HEK293 (cell line): ENCODE measurements around the gene ATAT1.

Experiments used
- HOXA7 ChIP-seq: sonication (generic); formaldehyde crosslinking; IDR thresholded peaks from 2 replicates; pipeline ENCODE4 v1.8.1; 2022; ENCODE audit warnings: missing genetic modification reagents, borderline replicate concordance
- KLF7 ChIP-seq: fragments of 450-650 bp; formaldehyde crosslinking; IDR thresholded peaks from 2 replicates; pipeline ENCODE4 v1.5.1; 2016; ENCODE audit warnings: missing biosample characterization, missing genetic modification characterization, borderline replicate concordance
- SALL2 ChIP-seq: fragments of 450-650 bp; formaldehyde crosslinking; IDR thresholded peaks from 2 replicates; pipeline ENCODE4 v1.5.0; 2017; ENCODE audit warnings: missing biosample characterization, mild to moderate bottlenecking, missing genetic modification characterization, borderline replicate concordance
- ZBTB10 ChIP-seq: fragments of 450-650 bp; formaldehyde crosslinking; IDR thresholded peaks from 2 replicates; pipeline ENCODE4 v1.5.1; 2016; ENCODE audit warnings: missing biosample characterization, missing genetic modification characterization
- ZBTB44 ChIP-seq: fragments of 450-650 bp; IDR thresholded peaks from 2 replicates; pipeline ENCODE4 v1.5.1; 2018; ENCODE audit warnings: missing biosample characterization, mild to moderate bottlenecking, missing genetic modification characterization
- ZBTB7A ChIP-seq: fragments of 450-650 bp; formaldehyde crosslinking; IDR thresholded peaks from 2 replicates; pipeline ENCODE4 v1.5.1; 2016; ENCODE audit warnings: low read depth, missing biosample characterization, missing genetic modification characterization
- ZFP37 ChIP-seq: fragments of 450-650 bp; formaldehyde crosslinking; IDR thresholded peaks from 2 replicates; pipeline ENCODE4 v1.5.1; 2016; ENCODE audit warnings: missing biosample characterization, missing genetic modification characterization
- ZNF121 ChIP-seq: fragments of 450-650 bp; formaldehyde crosslinking; IDR thresholded peaks from 2 replicates; pipeline ENCODE4 v1.5.1; 2016; ENCODE audit warnings: missing biosample characterization, missing genetic modification characterization
- ZNF140 ChIP-seq: fragments of 450-650 bp; formaldehyde crosslinking; IDR thresholded peaks from 2 replicates; pipeline ENCODE4 v1.5.1; 2016; ENCODE audit warnings: missing biosample characterization, missing genetic modification characterization
- ZNF174 ChIP-seq: fragments of 450-650 bp; formaldehyde crosslinking; IDR thresholded peaks from 2 replicates; pipeline ENCODE4 v1.5.0; 2017; ENCODE audit warnings: missing biosample characterization, mild to moderate bottlenecking, missing genetic modification characterization
- ZNF488 ChIP-seq: fragments of 450-650 bp; formaldehyde crosslinking; IDR thresholded peaks from 2 replicates; pipeline ENCODE4 v1.5.1; 2016; ENCODE audit warnings: missing biosample characterization, missing genetic modification characterization
- ZNF513 ChIP-seq: fragments of 450-650 bp; IDR thresholded peaks from 2 replicates; pipeline ENCODE4 v1.5.1; 2018; ENCODE audit warnings: missing biosample characterization, missing genetic modification characterization
- ZNF626 ChIP-seq: fragments of 450-650 bp; sonication (Bioruptor Pico); formaldehyde crosslinking; IDR thresholded peaks from 2 replicates; pipeline ENCODE4 v1.5.1; 2018; ENCODE audit warnings: missing biosample characterization, missing genetic modification characterization, inconsistent platforms
- ZNF843 ChIP-seq: fragments of 450-650 bp; formaldehyde crosslinking; IDR thresholded peaks from 2 replicates; pipeline ENCODE4 v1.5.1; 2016; ENCODE audit warnings: missing biosample characterization, missing genetic modification characterization
- ZSCAN16 ChIP-seq: fragments of 450-650 bp; formaldehyde crosslinking; IDR thresholded peaks from 2 replicates; pipeline ENCODE4 v1.5.1; 2016; ENCODE audit warnings: missing biosample characterization, missing genetic modification characterization
- TF ChIP-seq, protein P1 (sequence below): fragments of 450-650 bp; formaldehyde crosslinking; IDR thresholded peaks from 2 replicates; pipeline ENCODE4 v1.5.1; 2016; ENCODE audit warnings: missing biosample characterization, missing genetic modification characterization
- TF ChIP-seq, protein P2 (sequence below): fragments of 450-650 bp; formaldehyde crosslinking; IDR thresholded peaks from 2 replicates; pipeline ENCODE4 v1.5.1; 2017; ENCODE audit warnings: missing biosample characterization, missing genetic modification characterization
- TF ChIP-seq, protein P3 (sequence below): fragments of 450-650 bp; formaldehyde crosslinking; IDR thresholded peaks from 2 replicates; pipeline ENCODE4 v1.5.1; 2017; ENCODE audit warnings: missing biosample characterization, missing genetic modification characterization
- TF ChIP-seq, protein P4 (sequence below): sonication (generic); formaldehyde crosslinking; IDR thresholded peaks from 2 replicates; pipeline ENCODE4 v1.8.1; 2022; ENCODE audit warnings: mild to moderate bottlenecking, moderate library complexity, missing genetic modification reagents
- TF ChIP-seq, protein P5 (sequence below): fragments of 450-650 bp; formaldehyde crosslinking; IDR thresholded peaks from 2 replicates; pipeline ENCODE4 v1.5.1; 2016; ENCODE audit warnings: missing biosample characterization, missing genetic modification characterization
- TF ChIP-seq, protein P6 (sequence below): fragments of 450-650 bp; formaldehyde crosslinking; IDR thresholded peaks from 2 replicates; pipeline ENCODE4 v1.5.1; 2016; ENCODE audit warnings: missing biosample characterization, missing genetic modification characterization

ATAT1 gene

DNA sequence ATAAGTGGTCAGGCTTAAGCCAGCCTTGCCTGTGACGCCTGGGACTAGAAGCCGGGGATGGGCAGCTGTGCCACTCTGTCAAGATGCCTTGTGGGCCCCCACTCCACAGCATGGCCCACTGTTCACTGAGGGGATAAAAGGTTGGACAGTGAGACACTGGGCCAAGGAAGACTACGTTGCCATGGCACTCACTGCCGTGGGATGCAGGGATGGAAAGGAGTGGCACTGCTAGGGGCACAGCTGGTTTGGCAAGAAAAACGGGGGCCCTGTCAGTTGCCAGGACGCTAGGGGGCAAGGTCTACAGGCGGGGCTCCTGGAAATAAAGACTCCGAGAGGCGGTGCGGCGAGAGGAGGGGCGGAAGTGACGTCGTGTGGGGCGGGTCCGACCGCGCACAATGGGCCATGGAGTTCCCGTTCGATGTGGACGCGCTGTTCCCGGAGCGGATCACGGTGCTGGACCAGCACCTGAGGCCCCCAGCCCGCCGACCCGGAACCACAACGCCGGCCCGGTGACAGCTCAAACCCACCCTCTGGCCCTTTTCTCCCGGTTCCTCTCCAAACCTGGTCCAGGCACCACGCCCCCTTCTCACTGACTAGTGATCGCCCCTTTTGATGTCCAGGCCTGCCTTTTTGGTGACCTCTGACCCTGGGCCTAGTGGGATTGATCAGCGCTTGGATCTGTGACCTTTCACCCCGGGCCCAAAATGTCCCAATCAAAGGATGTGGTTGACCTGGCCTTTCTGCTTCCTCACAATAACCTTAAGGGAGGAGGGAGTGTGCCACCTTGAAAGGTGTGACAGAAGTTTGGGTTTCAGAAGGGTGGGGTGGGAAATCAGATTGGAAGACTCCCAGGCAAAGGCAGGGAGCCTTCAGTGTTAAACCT is at the start of gene ATAT1 (continued):
- TF ChIP-seq ZBTB44: no peak
- TF ChIP-seq ZNF843 (tag by site-specific recombination): peak; percentile 50; the same call in 1 of the 2 replicates
- TF ChIP-seq ZBTB10 (tag by site-specific recombination): peak; percentile 55; the same call in 1 of the 2 replicates
- TF ChIP-seq ZNF140: no peak
- 0 out of 2 replicates have a peak, but pooled peaks have one; percentile 17 for TF ChIP-seq KLF7 (tag by site-specific recombination)
- TF ChIP-seq HOXA7 (CRISPR knock-in tag): no peak
- no peak for TF ChIP-seq ZNF513 (tag by site-specific recombination)
- 0 out of 2 replicates have a peak, but pooled peaks have one; percentile 15 for TF ChIP-seq ZBTB7A
- TF ChIP-seq ZNF174 (tag by site-specific recombination): no peak
- TF ChIP-seq, protein P1, sequence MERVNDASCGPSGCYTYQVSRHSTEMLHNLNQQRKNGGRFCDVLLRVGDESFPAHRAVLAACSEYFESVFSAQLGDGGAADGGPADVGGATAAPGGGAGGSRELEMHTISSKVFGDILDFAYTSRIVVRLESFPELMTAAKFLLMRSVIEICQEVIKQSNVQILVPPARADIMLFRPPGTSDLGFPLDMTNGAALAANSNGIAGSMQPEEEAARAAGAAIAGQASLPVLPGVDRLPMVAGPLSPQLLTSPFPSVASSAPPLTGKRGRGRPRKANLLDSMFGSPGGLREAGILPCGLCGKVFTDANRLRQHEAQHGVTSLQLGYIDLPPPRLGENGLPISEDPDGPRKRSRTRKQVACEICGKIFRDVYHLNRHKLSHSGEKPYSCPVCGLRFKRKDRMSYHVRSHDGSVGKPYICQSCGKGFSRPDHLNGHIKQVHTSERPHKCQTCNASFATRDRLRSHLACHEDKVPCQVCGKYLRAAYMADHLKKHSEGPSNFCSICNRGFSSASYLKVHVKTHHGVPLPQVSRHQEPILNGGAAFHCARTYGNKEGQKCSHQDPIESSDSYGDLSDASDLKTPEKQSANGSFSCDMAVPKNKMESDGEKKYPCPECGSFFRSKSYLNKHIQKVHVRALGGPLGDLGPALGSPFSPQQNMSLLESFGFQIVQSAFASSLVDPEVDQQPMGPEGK (tag by site-specific recombination): peak; percentile 96
- TF ChIP-seq, protein P2, sequence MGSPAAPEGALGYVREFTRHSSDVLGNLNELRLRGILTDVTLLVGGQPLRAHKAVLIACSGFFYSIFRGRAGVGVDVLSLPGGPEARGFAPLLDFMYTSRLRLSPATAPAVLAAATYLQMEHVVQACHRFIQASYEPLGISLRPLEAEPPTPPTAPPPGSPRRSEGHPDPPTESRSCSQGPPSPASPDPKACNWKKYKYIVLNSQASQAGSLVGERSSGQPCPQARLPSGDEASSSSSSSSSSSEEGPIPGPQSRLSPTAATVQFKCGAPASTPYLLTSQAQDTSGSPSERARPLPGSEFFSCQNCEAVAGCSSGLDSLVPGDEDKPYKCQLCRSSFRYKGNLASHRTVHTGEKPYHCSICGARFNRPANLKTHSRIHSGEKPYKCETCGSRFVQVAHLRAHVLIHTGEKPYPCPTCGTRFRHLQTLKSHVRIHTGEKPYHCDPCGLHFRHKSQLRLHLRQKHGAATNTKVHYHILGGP: no peak
- TF ChIP-seq ZNF488: no peak
- TF ChIP-seq, protein P3, sequence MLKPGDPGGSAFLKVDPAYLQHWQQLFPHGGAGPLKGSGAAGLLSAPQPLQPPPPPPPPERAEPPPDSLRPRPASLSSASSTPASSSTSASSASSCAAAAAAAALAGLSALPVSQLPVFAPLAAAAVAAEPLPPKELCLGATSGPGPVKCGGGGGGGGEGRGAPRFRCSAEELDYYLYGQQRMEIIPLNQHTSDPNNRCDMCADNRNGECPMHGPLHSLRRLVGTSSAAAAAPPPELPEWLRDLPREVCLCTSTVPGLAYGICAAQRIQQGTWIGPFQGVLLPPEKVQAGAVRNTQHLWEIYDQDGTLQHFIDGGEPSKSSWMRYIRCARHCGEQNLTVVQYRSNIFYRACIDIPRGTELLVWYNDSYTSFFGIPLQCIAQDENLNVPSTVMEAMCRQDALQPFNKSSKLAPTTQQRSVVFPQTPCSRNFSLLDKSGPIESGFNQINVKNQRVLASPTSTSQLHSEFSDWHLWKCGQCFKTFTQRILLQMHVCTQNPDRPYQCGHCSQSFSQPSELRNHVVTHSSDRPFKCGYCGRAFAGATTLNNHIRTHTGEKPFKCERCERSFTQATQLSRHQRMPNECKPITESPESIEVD (tag by site-specific recombination): no peak
- TF ChIP-seq, protein P4, sequence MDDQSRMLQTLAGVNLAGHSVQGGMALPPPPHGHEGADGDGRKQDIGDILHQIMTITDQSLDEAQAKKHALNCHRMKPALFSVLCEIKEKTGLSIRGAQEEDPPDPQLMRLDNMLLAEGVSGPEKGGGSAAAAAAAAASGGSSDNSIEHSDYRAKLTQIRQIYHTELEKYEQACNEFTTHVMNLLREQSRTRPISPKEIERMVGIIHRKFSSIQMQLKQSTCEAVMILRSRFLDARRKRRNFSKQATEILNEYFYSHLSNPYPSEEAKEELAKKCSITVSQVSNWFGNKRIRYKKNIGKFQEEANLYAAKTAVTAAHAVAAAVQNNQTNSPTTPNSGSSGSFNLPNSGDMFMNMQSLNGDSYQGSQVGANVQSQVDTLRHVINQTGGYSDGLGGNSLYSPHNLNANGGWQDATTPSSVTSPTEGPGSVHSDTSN (CRISPR knock-in tag): no peak
- no peak for TF ChIP-seq ZSCAN16 (tag by site-specific recombination)
- TF ChIP-seq, protein P5, sequence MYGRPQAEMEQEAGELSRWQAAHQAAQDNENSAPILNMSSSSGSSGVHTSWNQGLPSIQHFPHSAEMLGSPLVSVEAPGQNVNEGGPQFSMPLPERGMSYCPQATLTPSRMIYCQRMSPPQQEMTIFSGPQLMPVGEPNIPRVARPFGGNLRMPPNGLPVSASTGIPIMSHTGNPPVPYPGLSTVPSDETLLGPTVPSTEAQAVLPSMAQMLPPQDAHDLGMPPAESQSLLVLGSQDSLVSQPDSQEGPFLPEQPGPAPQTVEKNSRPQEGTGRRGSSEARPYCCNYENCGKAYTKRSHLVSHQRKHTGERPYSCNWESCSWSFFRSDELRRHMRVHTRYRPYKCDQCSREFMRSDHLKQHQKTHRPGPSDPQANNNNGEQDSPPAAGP (tag by site-specific recombination): peak; percentile 87
- TF ChIP-seq SALL2 (tag by site-specific recombination): no peak
- TF ChIP-seq ZNF626 (tag by site-specific recombination): no peak
- TF ChIP-seq ZFP37 (tag by site-specific recombination): peak; percentile 73
- no peak for TF ChIP-seq ZNF121
- TF ChIP-seq, protein P6, sequence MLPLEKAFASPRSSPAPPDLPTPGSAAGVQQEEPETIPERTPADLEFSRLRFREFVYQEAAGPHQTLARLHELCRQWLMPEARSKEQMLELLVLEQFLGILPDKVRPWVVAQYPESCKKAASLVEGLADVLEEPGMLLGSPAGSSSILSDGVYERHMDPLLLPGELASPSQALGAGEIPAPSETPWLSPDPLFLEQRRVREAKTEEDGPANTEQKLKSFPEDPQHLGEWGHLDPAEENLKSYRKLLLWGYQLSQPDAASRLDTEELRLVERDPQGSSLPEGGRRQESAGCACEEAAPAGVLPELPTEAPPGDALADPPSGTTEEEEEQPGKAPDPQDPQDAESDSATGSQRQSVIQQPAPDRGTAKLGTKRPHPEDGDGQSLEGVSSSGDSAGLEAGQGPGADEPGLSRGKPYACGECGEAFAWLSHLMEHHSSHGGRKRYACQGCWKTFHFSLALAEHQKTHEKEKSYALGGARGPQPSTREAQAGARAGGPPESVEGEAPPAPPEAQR (tag by site-specific recombination): no peak
